GM21423 (cell line): ENCODE measurements around the gene SLC12A9.

Experiments used
- ATAC-seq: cut with Tn5 transposase; IDR thresholded peaks from one replicate; pipeline ENCODE4 v1.9.1; 2021; ENCODE audit warnings: mild to moderate bottlenecking, moderate library complexity; ENCODE audit not compliant: unreplicated experiment

Gene SLC12A9

DNA sequence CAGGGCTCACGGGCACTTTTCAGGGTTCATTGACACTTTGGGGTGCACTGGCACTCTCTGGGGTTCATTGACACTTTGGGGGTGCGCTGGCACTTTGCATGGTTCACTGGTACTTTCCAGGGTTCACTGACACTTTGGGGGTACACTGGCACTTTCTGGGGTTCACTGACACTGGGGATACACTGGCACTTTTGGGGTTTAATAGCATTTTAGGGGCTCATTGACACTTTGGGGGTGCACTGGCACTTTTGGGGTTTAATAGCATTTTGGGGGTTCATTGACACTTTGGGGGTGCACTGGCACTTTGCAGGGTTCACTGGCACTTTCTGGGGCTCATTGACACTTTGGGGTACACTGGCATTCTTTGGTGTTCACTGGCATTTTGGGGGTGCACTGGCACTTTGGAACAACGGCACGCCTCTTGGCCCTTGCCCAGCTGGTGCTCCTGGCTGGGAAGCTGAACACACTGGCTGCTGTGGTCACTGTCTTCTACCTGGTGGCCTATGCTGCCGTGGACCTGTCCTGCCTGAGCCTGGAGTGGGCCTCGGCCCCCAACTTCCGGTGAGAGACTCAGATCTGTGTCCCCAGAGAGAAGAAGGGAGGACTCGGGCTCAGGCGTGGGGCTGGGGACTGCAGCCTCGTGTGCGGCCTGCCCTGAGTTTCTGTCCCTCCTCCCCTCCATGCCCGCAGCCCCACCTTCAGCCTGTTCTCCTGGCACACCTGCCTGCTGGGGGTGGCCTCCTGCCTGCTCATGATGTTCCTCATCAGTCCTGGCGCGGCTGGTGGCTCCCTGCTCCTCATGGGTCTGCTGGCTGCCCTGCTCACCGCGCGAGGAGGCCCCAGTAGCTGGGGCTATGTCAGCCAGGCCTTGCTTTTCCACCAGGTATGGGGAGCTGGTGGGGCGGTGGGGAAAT, 8.4 kb downstream of the SLC12A9 start:
- no peak for ATAC-seq

DNA sequence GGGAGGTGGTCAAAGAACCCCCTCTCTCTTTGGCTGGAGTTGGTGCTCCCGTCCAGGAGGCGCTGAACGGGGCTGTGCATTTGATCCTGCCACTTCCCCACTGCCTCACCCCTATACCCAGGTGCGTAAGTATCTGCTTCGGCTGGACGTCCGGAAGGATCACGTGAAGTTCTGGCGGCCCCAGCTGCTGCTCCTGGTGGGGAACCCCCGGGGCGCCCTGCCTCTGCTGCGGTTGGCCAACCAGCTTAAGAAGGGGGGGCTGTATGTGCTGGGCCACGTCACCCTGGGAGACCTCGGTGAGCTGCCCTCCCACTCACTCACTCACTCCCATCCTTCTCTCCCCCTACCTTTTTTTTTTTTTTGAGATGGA, 9.1 kb downstream of the SLC12A9 start:
- ATAC-seq, result no peak

DNA sequence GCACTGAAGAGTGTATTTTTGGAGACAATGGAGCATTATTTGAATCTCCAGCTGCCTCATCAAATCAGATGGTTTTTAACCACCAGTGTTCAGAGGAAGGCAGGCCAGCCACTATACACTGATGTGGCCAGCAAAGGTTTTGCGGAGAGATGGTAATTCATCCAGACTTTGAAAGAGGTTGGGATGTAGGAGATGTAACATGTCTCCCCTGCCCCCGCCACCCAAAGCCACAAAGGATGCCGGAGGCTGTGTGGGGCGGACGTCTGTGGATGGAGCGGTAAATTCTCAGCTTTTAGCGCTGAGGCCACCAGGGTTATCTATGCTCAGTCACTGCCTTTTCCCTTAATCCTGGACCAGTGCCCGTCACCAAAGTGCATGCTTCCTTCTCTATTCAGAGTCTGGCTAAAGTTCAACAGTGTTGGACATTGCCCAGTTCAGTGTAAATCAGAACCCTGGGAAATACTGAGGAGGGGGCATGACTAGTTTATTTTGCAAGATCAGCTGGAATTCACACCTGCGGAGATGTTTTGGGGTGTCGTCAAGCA, 11.0 kb downstream of the SLC12A9 start:
- no peak for ATAC-seq

DNA sequence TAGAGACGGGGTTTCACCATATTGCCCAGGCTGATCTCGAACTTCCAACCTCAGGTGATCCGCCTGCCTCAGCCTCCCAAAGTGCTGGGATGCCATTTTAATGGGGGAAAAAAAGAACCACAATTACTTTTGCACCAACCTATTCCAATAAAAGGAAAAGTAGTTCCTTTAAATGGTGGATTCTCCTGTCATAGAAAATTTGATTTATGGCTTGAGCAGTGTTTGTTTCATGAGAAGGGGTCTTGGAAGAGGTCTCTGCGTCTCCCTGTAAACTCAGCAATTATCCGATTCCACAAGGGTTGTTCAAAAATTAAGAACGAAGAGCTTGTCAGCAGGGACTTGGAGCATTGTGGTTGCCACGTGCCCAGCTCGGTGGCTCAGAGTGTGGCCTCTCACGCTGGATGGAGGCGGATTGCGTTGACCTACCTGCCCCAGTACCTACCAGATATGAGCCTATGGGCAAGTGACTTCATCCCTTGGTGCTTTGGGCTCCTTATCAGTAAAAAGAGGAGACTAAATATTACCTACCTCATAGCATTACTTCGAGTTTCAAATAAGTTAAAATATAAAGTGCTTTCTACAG, 11.8 kb downstream of the SLC12A9 start:
- ATAC-seq, result no peak

DNA sequence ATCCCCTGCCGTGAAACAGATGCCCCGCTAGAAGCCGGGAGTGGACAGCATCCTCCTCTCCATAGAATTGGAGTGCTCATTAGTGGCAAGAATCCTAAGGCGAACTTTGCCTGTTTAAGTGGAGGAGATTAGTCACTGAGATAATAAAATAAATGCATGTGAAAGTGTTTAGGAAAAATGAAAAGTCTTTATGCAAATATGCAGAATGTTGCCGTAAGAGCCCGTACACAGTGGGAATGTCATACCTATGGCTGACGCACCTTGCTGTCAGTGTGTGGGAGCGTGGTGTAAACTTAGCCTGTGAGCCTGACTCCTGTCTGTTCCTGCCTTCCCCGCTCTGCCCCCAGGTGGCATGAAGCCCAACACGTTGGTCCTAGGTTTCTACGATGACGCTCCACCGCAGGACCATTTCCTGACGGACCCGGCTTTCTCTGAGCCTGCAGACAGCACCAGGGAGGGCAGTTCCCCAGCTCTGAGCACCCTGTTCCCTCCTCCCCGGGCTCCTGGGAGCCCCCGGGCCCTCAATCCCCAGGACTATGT, 12.9 kb downstream of the SLC12A9 start:
- no peak for ATAC-seq

DNA sequence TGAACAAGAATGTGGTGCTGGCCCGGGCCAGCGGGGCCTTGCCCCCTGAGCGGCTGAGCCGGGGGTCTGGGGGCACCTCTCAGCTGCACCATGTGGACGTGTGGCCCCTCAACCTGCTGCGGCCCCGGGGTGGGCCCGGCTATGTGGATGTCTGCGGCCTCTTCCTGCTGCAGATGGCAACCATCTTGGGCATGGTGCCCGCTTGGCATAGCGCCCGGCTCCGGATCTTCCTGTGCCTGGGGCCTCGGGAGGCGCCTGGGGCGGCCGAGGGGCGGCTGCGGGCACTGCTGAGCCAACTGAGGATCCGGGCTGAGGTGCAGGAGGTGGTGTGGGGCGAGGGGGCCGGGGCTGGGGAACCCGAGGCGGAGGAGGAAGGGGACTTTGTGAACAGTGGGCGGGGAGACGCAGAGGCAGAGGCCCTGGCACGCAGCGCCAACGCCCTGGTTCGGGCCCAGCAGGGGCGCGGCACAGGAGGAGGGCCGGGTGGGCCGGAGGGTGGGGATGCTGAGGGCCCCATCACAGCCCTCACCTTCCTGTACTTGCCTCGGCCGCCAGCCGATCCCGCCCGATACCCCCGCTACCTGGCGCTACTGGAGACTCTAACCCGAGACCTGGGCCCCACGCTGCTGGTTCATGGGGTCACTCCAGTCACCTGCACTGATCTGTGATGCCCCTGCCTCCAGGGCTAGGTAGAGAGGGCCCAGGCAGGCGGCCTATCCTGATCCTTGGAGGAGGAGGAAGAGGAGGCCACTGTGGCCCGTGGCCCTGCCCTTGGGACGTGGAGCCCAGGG, 13.6 kb downstream of the SLC12A9 start:
- no peak for ATAC-seq

DNA sequence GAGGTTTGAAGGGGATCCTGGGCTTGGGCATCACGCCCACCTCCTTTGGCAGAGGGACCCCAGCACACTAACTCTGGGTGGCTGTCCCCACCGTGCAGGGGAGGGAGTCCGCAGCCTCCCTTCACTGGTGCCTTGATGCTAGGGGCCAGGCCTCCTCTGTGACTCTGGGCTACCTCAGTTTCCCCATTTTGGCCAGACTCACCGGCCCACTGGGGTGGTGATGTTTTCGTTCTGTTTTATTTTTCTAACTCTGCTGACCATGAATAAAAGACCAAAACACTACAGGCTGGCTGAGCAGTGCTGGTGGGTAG, 14.2 kb downstream of the SLC12A9 start:
- no peak for ATAC-seq

DNA sequence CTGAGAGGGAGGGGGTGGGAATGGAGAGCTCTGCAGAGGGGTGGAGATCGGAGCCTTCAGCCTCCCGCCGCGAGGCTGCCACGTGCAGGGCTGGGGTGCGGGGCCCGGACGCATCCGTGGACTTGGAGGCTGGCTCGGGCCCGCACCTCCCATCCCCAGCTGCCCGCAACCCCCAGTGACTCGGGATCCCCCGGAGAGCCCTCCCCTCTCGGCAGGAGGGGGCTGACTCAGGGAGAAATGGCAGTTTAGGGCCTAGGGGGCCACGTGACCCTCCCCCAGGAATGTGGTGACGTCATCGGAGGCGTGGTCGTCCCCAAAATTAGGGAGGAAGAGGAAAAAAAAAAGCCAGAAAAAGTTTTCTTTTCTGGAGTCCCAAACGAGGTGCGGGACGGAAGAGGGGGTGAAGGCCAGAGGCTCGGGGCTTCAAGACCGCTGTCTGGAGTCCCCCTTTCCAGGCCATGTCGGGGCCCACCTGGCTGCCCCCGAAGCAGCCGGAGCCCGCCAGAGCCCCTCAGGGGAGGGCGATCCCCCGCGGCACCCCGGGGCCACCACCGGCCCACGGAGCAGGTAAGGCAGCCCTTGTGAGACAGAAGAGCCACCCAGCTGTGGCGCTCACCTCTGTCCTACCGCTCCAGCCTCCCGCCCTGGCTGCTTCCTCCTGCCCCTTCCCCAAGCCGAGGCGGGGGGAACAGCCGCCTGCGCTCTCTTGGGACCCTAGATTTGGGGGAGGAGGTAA, 14.7 kb downstream of the SLC12A9 start, which contains the start of gene TRIP6:
Gene TRIP6 (plus strand): TSS at position 348 of the 736 bp plus-strand sequence. CDS start 111 bp downstream, at position 459.
- ATAC-seq, result peak; percentile 50

DNA sequence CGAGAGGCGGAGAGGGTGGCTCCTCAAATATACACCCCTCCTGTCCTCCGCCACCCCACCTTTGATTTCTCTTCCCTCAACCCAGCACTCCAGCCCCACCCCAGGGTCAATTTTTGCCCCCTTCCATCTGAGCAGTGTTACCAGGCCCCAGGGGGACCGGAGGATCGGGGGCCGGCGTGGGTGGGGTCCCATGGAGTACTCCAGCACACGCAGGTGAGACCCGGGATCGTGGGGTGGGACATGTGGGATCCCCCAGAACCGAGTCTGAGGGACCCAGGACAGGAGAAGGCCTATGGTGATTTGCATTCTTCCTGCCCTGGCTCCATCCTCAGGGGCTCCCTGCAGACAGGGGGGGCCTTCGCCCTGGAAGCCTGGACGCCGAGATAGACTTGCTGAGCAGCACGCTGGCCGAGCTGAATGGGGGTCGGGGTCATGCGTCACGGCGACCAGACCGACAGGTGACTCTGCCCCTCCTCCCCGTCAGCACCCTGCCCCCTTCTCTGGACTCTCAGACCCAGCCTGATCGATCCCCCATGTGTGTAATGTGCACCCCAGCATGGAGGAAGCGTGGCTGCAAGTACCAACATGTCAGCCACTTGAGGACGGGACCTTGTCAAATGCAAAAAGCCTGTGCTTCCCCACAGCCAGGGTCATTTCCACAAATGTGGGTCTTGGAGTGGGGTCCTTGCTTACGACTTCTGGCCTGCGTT, 15.4 kb downstream of the SLC12A9 start:
- no peak for ATAC-seq

DNA sequence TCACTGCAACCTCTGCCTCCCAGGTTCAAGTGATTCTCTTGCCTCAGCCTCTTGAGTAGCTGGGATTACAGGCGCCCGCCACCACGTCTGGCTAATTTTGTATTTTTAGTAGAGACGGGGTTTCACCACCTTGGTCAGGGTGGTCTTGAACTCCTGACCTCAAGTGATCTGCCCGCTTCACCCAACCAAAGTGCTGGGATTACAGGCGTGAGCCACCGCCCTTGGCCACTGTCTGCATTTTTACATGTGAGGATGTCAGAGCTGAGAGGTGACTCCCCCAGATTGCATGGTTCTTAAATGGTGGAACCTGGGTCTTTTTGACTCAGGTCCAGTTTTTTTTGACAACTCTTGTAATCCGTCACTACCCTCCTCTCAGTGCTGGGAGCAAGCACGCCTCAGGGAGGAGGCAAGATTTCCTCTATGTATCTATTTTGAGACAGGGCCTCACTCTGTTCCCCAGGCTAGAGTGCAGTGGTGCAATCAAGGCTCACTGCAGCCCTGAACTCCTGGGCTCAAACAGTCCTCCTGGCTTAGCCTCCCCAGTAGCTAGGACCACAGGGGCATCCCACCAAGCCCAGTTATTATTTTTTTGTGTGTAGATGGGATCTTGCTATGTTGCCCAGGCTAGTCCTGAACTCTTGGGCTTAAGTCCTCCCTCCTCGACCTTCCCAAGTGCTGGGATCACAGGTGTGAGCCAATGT, 21.2 kb downstream of the SLC12A9 start:
- ATAC-seq, result no peak

DNA sequence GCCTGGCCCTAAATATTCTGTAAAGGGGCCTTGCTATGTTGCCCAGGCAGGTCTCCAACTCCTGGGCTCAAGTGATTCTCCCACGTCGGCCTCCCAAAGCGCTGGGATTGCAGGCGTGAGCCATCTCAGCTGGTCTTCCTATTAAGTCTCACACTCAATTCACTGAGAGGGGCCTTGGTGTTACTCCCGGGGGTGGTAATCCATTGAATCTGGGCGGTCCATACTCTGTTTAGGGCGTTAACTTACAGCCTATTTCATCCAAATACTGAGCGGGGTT, 21.7 kb downstream of the SLC12A9 start:
- no peak for ATAC-seq

DNA sequence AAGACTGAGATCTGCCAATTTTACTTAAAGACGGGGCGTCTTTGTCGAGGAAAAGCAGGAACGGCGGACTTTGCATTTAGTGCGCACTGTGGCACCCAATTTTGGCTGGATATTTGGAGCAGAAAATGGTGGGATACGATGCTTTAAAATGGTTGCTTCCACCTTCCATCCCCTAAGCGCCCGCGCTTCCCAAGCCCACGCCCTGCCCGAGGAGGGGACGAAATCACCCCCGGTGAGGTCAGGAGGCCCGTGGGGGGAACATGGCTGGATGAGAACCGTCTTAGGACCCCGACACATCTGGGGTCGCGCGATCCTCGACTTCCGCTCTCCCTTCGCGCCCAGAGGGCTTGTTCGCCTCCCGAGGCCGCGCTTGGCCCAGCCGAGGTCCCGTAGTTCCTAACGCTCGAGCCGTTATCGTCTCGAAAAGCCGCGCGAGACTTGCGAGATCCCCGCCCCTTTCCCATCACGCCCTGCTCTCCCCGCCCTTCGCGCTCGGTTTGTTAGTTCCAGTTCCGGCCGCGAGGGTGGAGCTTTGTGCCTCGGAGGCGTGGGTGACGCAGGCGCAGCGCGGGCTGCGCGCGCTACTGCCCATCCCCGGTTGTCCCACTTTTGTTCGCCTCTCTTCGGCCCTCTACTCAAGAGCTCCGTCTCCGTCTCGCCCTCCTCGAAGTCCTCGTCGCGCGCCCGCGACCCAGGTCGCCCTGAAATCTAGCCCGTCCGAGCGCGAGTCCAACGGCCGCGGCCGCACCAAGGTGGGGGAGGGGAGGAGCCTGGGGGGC, 22.3 kb downstream of the SLC12A9 start, which contains the start of gene SRRT:
Gene SRRT (plus strand): TSS at position 527 of the 779 bp plus-strand sequence. CDS start 488 bp downstream, outside the sequence.
- peak; percentile 94 for ATAC-seq

DNA sequence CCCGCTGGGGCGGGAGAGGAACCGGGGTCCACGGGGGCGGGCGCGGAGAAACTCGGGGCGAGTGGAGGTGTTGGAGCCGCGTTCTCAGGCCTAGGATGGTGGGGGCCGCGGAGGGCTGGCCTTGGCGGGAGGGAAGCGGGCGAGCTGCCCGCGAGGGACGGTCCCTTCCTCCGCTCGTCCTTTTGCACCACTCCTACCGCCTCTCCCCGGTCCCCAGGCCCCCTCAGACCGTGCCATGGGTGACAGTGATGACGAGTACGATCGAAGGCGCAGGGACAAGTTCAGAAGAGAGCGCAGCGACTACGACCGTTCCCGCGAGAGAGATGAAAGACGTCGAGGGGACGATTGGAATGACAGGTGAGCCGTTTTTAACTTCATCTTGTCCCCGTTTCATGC, 22.8 kb downstream of the SLC12A9 start:
- peak; percentile 18 for ATAC-seq

DNA sequence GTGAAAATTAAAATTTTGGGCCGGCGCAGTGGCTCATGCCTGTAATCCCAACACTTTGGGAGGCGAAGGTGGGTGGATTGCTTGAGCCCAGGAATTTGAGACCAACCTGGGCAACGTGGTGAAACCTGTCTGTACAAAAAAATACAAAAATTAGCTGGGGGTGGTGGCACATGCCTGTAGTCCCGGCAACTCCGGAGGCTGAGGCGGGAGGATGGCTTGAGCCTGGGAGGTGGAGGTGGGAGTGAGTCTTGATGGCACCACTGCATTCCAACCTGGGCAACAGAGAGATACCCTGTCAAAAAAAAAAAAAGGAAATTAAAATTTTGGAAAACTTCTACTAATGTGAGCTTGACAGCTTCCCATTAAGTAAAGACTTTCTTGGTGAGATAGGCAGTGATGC, 25.5 kb downstream of the SLC12A9 start:
- ATAC-seq, result no peak

DNA sequence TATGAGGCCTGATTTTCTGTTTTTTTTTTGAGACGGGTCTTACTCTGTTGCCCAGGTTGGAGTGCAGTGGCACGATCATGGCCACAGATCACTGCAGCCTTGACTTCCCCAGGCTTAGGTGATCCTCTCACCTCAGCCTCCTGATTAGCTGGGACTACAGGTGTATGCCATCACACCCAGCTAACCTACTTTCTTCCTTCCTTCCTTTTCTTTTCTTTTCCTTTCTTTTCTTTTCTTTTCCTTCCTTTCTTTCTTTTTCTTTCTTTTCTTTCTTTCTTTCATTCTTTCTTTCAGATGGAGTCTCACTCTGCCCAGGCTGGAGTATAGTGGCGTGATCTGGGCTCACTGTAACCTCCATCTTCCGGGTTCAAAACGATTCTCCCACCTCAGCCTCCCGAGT, 26.2 kb downstream of the SLC12A9 start:
- ATAC-seq, result no peak

DNA sequence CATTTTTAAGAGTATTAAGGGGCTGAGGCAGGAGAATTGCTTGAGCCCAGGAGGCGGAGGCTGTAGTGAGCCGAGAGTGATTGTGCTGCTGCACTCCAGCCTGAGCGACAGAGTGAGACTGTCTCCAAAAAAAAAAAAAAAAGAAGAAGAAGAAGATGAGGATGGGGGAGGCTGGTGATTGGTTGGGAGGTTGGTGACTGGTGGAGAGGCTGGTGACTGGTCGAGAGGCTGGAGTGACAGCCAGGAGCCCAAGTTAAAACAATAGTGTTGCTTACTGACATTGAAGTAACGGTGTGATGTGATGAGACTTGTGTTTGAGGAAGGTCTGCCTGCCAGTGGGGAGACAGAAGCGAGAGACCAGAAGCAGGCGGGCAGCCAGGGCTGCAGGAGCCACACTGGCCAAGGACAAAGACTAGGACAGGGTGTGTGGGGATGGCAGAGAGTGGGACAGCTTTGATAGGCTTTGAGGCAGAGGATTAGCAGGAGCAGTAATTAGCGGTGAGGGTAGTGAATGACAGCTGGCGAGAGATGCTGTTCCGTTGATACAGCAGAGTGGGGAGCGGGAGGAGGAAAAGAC, 27.3 kb downstream of the SLC12A9 start:
- no peak for ATAC-seq

DNA sequence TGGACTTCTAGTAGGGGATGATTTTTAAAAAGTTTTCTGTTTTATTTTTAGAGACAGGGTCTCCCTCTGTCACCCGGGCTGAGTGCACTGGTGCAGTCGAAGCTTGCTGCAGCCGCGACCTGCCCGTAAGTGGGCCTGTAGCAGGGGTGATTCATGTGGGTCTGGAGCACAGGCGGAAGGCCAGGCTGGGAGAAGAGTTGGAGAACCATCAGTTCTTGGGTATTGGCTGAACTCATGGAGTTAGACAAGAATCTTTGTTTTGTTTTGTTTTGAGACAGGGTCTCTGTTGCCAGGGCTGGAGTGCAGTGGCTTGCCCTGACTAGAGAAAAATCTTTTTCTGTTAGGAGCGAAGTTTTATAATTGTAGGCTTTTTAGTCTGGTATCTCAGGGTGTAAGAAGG, 28.1 kb downstream of the SLC12A9 start:
- ATAC-seq, result no peak

DNA sequence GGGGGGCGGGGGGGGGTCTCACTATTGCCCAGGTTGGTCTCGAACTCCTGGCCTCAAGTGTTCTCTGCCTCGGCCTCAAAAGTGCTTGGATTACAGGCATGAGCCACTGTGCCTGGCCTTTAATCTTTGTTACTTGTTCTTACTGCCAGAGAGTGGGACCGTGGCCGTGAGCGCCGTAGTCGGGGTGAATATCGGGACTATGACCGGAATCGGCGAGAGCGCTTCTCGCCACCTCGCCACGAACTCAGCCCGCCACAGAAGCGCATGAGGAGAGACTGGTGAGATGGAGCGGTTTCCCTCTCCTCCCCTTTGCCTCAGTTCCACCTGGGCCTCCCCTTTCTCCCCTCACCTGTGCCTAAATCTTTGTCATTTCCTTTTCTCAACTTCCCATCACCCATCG, 28.6 kb downstream of the SLC12A9 start:
- no peak for ATAC-seq
